DND-41 (cell line): ENCODE data around the gene CRYL1.

Source experiments
- ATAC-seq: fragments of 200-7000 bp; cut with Tn5 transposase; 3 replicates; pipeline ENCODE4 v1.9.1; 2021; ENCODE audit warnings: low read depth; ENCODE audit not compliant: insufficient read depth
- DNase-seq: peaks from one replicate; pipeline ENCODE4 v3.0.0-alpha.2; 2020
- H2AFZ ChIP-seq: 2 replicates; pipeline ENCODE4 v1.6.0; 2012; ENCODE audit warnings: low read depth, low read length
- H3K27ac ChIP-seq: 2 replicates; pipeline ENCODE4 v1.5.1; 2012; ENCODE audit warnings: low read length, inconsistent platforms
- H3K27me3 ChIP-seq: fragments of 200-600 bp; sonication (generic); 2 replicates; pipeline ENCODE4 v1.6.0; 2012; ENCODE audit warnings: low read length, mild to moderate bottlenecking, inconsistent platforms; ENCODE audit not compliant: insufficient read depth, poor library complexity
- H3K36me3 ChIP-seq: 2 replicates; pipeline ENCODE4 v1.5.1; 2012; ENCODE audit warnings: low read length, inconsistent platforms; ENCODE audit not compliant: insufficient read depth
- H3K4me1 ChIP-seq: 2 replicates; pipeline ENCODE4 v1.5.1; 2012; ENCODE audit warnings: mild to moderate bottlenecking, low read length; ENCODE audit not compliant: insufficient read depth
- H3K4me2 ChIP-seq: 2 replicates; pipeline ENCODE4 v1.6.0; 2012; ENCODE audit warnings: mild to moderate bottlenecking, moderate library complexity, low read length, inconsistent platforms; ENCODE audit not compliant: insufficient read depth
- H3K4me3 ChIP-seq, 2 experiments: fragments of 200-600 bp in 1 of 2; shearing (Covaris generic) in 1 of 2; 2 replicates each; pipeline ENCODE4 v1.5.1; 2012 to 2016; ENCODE audit warnings: inconsistent platforms in 2 of 2, low read length in 2 of 2, mild to moderate bottlenecking in 2 of 2, low read depth in 1 of 2, moderate library complexity in 1 of 2
- H3K79me2 ChIP-seq: 2 replicates; pipeline ENCODE4 v1.6.0; 2012; ENCODE audit warnings: low read length, inconsistent platforms; ENCODE audit not compliant: insufficient read depth
- H3K9ac ChIP-seq: 2 replicates; pipeline ENCODE4 v1.6.0; 2012; ENCODE audit warnings: low read depth, mild to moderate bottlenecking, inconsistent platforms, low read length, moderate library complexity
- H3K9me3 ChIP-seq: 2 replicates; pipeline ENCODE4 v1.5.1; 2012; ENCODE audit warnings: low read length, moderate library complexity, mild to moderate bottlenecking, inconsistent platforms; ENCODE audit not compliant: insufficient read depth, severe bottlenecking
- H4K20me1 ChIP-seq: 2 replicates; pipeline ENCODE4 v1.6.0; 2012; ENCODE audit warnings: low read length; ENCODE audit not compliant: insufficient read depth
- EZH2 ChIP-seq: IDR thresholded peaks from 3 replicates; pipeline ENCODE4 v1.6.1; 2012; ENCODE audit warnings: borderline replicate concordance, low read depth, mild to moderate bottlenecking, moderate library complexity, low read length, inconsistent platforms; ENCODE audit not compliant: severe bottlenecking
- TF ChIP-seq, protein P1 (sequence below): IDR thresholded peaks from 2 replicates; pipeline ENCODE4 v1.5.1; 2012; ENCODE audit warnings: borderline replicate concordance, low read length, moderate library complexity, mild to moderate bottlenecking; ENCODE audit not compliant: poor library complexity, severe bottlenecking; ENCODE audit errors: extremely low read depth

The CRYL1 gene

DNA sequence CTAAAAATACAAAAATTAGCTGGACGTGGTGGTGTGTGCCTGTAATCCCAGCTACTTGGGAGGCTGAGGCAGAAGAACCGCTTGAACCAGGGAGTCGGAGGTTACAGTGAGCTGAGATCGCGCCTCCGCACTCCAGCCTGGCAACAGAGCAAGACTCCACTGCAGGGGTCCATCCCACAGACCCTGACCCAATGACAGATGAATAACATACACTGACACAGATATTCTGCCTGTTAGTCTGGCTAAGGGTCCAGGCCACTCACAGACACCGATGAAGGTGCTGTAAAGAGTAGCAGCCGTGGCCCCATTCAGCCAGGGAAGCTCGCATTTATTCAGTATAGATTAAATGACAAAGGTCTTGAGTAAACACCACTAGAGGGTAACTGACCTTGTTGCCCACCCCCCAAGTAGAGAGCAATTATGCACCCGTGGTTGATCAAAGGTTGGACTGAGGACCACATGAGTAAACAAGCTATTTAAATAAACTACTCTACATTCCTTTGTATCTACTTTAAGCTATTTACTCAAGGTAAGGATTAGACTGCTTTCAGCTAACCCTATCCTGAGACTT, 8.5 kb upstream of the CRYL1 start:
- Histone ChIP-seq H3K9me3 (peaks cover 3% of the 10 kb centered on the region), H3K4me2 (no peak overlapping the region), H3K27me3 (no peaks in the 10 kb centered on the region), H3K27ac (no peak overlapping the region), H3K4me1 (no peaks in the 10 kb centered on the region), H3K4me3 (no peak overlapping the region), H3K79me2 (no peaks in the 10 kb centered on the region), H3K36me3 (no peaks in the 10 kb centered on the region), H2AFZ (no peak overlapping the region), H4K20me1 (no peaks in the 10 kb centered on the region), H3K9ac (no peak overlapping the region)
- DNase-seq: no peak
- ATAC-seq: no peak
- TF ChIP-seq, protein P1, sequence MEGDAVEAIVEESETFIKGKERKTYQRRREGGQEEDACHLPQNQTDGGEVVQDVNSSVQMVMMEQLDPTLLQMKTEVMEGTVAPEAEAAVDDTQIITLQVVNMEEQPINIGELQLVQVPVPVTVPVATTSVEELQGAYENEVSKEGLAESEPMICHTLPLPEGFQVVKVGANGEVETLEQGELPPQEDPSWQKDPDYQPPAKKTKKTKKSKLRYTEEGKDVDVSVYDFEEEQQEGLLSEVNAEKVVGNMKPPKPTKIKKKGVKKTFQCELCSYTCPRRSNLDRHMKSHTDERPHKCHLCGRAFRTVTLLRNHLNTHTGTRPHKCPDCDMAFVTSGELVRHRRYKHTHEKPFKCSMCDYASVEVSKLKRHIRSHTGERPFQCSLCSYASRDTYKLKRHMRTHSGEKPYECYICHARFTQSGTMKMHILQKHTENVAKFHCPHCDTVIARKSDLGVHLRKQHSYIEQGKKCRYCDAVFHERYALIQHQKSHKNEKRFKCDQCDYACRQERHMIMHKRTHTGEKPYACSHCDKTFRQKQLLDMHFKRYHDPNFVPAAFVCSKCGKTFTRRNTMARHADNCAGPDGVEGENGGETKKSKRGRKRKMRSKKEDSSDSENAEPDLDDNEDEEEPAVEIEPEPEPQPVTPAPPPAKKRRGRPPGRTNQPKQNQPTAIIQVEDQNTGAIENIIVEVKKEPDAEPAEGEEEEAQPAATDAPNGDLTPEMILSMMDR: no peak
- TF ChIP-seq EZH2: no peak

GRCh38 chr13:20528452-20528851, 2.8 kb upstream of the CRYL1 start:
- ATAC-seq: no peak
- Histone ChIP-seq H3K4me2 (no peak overlapping the region), H3K4me1 (peaks cover 27% of the 10 kb centered on the region), H3K27ac (no peak overlapping the region), H2AFZ (no peak overlapping the region), H4K20me1 (no peaks in the 10 kb centered on the region), H3K9ac (no peak overlapping the region), H3K36me3 (no peaks in the 10 kb centered on the region), H3K79me2 (peaks cover 4% of the 10 kb centered on the region; the same call in 1 of the 2 replicates), H3K9me3 (no peaks in the 10 kb centered on the region), H3K4me3 (no peak overlapping the region), H3K27me3 (no peaks in the 10 kb centered on the region)
- DNase-seq: no peak
- TF ChIP-seq EZH2: no peak
- TF ChIP-seq, protein P1: no peak

DNA sequence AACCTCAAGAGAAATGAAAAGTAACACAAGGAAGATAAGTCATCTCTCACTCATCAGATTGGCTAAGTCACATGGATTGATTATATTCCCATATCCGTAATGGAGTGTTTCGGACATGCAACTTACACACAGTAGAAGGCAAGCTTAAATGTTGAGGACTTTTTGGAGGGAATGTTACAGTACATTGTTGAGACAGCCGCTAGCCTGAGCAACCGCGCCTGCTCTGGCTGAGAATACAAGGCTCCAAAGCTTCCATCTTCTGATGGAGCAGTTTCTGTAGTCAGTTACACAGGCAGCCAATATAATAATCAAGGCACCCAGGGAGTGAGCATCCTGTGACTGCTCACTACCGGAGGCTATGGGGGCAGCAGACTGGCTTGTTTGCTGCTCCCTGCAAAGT, 1.0 kb upstream of the CRYL1 start:
- Histone ChIP-seq H3K79me2 (peaks cover 4% of the 10 kb centered on the region; the same call in 1 of the 2 replicates), H3K9me3 (no peaks in the 10 kb centered on the region), H3K27ac (peak overlapping the region; percentile 76; the same call in 1 of the 2 replicates), H2AFZ (peak overlapping the region; percentile 96), H3K4me3 (peak overlapping the region; percentile 59 to 72; a peak in 3 of 4 replicates), H3K9ac (peak overlapping the region; percentile 75), H4K20me1 (no peaks in the 10 kb centered on the region), H3K4me1 (peaks cover 27% of the 10 kb centered on the region), H3K36me3 (no peaks in the 10 kb centered on the region), H3K4me2 (peak overlapping the region; percentile 95), H3K27me3 (no peaks in the 10 kb centered on the region)
- DNase-seq: peak; percentile 18
- TF ChIP-seq EZH2: no peak
- TF ChIP-seq, protein P1: no peak
- no peak for ATAC-seq
